Endometrial microvascular endothelial cells (primary cell): ENCODE results near the gene CCT8L2. TPM values are rescaled to one million over a fixed set of nuclear protein-coding genes. Genes with fewer than 3 reads are reported as not detected.
"Not testable (repeated sequence)": the region's sequence is repeated elsewhere in the genome, so short reads cannot be mapped to it uniquely, and the experiment has no call there.

Experiments
- in situ Hi-C: cut with HindIII; loops from 2 replicates; pipeline ENCODE4 v1.10.0; 2017; ENCODE audit warnings: low sequenced_read_pairs, low pct_unique_long_range_greater_than_20kb; ENCODE audit errors: inconsistent ontology term
- total RNA-seq: library from RNA; depleted of rRNA; stranded (reverse); fragments of >200 nt; gene quantifications from one replicate; pipeline ENCODE4 v1.2.3, GENCODE V29; 2015; ENCODE audit errors: inconsistent ontology term

CCT8L2 gene
- total RNA-seq, 1 donor from 2014 or later = not detected

DNA sequence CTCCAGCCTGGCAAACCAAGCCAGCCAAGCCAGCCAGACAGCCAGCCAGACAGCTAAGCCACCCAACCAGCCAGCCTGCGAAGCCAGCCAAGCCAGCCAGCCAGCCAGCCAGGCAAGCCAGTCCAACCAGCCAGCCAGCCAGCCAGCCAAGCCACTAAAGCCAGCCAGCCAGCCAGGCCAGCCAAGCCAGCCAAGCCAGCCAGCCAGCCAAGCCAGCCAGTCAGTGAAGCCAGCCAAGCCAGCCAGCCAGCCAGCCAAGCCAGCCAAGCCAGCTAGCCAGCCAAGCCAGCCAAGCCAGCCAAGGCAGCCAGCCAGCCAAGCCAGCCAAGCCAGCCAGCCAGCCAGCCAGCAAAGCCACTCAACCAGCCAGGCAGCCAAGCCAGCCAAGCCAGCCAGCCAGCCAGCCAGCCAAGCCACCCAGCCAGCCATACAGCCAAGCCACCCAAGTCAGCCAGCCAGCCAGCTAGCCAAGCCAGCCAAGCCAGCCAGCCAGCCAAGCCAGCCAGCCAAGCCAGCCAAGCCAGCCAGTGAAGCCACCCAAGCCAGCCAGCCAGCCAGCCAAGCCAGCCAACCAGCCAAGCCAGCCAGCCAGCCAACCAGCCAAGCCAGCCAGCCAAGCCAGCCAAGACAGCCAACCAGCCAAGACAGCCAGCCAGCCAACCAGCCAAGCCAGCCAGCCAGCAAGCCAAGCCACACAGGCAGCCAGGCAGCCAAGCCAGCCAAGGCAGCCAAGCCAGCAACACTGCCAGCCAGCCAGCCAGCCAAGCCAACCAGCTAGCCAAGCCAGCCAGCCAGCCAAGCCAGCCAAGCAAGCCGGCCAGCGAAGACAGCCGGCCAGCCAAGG is 29.7 kb downstream of the CCT8L2 start:
- in situ Hi-C loops = no loop called here

DNA sequence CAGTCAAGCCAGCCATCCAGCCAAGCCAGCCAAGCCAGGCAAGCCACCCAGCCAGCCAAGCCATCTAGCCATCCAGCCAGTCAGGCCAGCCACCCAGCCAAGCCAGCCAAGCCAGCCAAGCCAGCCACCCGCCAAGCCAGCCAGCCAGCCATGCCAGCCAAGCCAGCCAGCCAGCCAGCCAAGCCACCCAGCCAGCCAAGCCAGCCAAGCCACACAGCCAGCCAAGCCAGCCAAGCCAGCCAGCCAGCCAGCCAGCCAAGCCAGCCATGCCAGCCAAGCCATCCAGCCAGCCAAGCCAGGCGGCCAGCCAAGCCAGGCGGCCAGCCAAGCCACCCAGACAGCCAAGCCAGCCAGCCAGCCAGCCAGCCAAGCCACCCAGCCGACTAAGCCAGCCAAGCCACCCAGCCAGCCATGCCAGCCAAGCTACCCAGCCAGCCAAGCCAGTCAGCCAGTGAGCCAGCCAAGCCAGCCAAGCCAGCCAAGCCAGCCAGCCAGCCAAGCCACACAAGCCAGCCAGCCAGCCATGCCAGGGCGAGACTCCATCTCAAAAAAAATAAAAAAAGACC is 31.4 kb downstream of the CCT8L2 start:
- in situ Hi-C loops = not testable (repeated sequence)

DNA sequence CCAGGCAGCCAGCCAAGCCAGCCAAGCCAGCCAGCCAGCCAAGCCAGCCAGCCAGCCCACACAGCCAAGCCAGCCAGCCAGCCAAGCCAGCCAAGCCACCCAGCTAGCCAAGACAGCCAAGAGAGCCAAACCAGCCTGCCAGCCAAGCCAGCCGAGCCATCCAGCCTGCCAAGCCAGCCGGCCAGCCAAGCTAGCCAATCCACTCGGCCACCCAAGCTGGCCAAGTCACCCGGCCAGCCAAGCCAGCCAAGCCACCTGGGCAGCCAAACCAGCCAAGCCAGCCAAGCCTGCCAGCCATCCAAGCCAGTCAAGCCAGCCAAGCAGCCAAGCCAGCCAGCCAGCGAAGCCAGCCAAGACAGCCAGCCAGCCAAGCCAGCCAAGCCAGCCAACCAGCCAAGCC is 32.0 kb downstream of the CCT8L2 start:
- in situ Hi-C loops = not testable (repeated sequence)

DNA sequence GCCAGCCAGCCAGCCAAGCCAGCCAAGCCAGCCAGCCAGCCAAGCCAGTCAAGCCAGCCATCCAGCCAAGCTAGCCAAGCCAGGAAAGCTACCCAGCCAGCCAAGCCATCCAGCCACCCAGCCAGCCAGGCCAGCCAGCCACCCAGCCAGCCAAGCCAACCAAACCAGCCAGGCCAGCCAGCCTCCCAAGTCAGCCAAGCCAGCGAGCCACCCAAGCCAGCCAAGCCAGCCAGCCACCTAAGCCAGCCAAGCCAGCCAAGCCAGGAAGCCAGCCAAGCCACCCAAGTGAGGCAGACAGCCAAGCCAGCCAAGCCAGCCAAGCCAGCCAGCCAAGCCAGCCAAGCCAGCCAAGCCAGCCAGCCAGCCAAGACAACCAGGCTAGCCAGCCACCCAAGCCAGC is 32.6 kb downstream of the CCT8L2 start:
- in situ Hi-C loops = not testable (repeated sequence)

DNA sequence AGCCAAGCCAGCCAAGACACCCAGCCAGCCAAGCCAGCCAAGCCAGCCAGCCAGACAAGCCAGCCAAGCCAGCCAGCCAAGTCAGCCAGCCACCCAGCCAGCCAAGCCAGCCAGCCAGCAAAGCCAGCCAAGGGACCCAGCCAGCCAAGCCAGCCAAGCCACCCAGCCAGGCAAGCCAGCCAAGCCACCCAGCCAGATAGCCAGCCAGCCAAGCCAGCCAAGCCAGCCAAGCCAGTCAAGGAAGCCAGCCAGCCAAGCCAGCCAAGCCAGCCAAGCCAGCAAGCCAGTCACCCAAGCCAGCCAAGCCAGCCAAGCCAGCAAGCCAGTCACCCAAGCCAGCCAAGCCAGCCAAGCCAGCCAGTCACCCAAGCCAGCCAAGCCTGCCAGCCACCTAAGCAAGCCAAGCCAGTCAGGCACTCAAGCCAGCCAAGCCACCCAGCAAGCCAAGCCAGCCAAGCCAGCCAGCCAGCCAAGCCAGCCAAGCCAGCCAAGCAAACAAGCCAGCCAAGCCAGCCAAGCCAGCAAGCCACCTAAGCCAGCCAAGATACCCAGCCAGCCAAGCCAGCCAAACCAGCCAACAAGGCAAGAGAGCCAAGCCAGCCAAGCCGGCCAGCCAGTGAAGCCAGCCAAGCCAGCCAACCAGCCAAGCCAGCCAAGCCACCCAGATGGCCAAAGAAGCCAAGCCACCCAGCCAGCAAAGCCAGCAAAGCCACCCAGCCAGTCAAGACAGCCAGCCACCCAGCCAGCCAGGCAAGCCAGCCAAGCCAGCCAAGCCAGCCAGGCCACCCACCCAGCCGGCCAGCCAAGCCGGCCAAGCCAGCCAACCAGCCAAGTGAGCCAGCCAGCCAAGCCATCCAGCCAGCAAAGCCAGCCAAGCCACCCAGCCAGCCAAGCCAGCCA is 33.3 kb downstream of the CCT8L2 start:
- in situ Hi-C loops = no loop called here

DNA sequence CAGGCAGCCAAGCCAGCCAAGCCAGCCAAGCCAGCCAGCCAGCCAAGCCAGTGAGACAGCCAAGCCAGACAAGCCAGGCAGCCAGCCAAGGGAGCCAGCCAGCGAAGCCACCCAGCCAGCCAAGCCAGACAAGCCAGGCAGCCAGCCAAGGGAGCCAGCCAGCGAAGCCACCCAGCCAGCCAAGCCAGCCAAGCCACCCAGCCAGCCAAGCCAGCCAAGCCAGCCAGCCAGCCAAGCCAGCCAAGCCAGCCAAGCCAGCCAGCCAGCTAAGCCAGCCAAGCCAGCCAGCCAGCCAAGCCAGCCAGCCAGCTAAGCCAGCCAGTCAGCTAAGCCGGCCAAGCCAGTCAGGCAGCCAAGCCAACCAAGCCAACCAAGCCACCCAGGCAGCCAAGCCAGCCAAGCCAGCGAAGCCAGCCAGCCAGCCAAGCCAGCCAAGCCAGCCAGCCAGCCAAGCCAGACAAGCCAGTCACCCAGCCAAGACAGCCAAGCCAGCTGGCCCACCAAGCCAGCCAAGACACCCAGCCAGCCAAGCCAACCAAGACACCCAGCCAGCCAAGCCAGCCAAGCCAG is 34.1 kb downstream of the CCT8L2 start:
- in situ Hi-C loops = not testable (repeated sequence)

DNA sequence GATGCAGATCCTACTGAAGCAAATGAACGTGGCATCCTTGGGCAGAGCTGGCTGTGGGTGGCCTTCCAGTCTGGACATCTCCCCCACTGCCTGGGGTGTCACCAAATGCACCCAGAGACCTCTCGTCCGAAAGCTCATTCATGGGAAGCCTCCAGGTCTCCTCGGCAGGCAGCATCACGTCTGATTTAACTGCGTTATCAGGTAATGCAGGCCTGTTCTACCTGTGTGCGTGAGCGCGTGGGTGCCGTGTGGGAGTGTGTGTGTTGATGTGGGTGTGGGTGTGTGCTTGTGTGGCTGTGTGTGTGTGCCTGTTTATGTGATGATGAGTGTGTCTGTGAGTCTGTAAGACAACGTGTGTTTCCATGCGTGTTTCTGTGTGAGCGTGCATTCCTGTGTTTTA is 35.1 kb downstream of the CCT8L2 start:
- in situ Hi-C loops = not testable (repeated sequence)

DNA sequence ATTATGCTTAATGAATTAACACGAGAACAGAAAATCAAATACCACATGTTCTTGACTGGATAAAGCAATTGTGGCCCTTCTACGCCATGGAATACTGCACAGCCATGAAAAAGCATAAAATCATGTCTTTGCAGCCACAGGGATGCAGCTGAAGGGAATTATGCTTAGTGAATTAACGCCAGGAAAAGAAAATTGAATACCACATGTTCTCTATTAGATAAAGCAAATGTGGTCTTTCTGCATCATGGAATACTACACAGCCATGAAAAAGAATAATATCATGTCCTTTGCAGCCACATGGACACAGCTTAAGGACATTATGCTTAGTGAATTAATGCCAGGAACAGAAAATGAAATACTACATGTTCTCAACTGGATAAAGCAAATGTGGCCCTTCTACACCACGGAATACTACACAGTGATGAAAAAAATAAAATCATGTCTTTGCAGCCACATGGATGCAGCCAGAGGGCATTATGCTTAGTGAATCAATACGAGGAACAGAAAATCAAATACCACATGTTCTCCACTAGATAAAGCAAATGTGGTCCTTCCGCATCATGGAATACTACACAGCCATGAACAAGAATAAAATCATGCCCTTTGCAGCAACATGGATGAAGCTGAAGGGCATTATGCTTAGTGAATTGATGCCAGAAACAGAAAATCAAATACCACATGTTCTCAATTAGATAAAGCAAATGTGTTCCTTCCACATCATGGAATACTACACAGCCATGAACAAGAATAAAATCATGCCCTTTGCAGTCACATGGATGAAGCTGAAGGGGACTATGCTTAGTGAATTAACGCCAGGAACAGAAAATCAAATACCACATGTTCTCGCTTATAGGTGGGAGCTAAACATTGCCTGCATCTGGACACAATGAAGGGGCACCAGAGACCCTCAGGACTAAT is 37.3 kb downstream of the CCT8L2 start:
- in situ Hi-C loops = not testable (repeated sequence)

DNA sequence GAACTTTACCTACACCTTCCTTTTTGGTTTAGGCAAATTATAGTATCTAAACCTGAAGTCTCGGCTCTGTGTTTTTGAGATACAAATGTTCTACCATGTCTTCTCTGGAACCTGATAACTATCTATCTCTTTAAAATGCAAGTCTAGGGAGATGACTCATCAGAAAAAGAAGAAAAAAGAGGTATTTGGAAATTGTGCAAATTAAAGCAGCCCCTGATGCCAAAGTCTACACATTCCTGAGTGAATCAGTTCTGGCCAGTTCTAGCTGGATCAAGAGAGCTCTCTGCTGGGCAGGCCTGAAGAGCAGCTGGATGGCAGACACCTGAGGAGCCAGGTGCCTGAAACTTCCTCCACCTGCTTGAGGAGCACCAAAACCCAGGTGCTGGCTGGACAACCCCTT is 49.3 kb downstream of the CCT8L2 start:
- in situ Hi-C loops = not testable (repeated sequence)

Other genes starting within 250 kb of the CCT8L2 start
- not detected for gene XKR3, start 232.6 kb upstream of the CCT8L2 start, total RNA-seq